Stimulated activated CD4-positive, alpha-beta T cell treated with anti-CD3 and anti-CD28 coated beads, Interleukin-12 subunit alpha, Interleukin-12 subunit beta, amount 100 ng/mL, for 24 hours (primary cell): ENCODE data around the gene SMAD7.

Source experiments
- DNase-seq, 2 experiments: peaks; one replicate each; pipeline ENCODE4 v3.0.0-alpha.2; 2020; ENCODE audit warnings: low read depth in 2 of 2

SMAD7 gene

GRCh38 chr18:48915626-48916425, 34.9 kb downstream of the SMAD7 start:
- DNase-seq: no peak

- no peak for DNase-seq
These were observed 36.0 kb downstream of the SMAD7 start for GRCh38 chr18:48914581-48915251.

- no peak for DNase-seq
These were observed 37.0 kb downstream of the SMAD7 start for GRCh38 chr18:48913775-48914174.

DNA sequence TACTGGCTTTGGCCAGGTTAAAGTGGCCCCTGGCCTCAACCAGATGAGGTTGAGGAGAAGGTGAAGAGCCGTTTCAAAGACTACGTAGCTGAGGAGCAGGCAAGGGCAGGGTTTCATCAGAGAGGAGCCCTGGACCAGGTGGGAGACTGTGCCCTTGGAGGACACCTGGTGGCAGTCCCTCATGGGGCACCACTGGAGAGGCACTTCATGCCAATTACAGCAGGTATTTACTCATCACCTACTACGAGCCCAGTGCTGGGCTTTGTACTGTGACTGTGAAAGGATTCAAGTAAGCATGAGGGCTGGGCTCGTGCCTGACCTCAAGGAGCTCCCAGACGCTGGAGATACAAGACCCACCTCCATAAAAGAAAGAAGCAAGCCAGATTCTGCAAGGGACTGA, 37.6 kb downstream of the SMAD7 start:
- no peak for DNase-seq

DNA sequence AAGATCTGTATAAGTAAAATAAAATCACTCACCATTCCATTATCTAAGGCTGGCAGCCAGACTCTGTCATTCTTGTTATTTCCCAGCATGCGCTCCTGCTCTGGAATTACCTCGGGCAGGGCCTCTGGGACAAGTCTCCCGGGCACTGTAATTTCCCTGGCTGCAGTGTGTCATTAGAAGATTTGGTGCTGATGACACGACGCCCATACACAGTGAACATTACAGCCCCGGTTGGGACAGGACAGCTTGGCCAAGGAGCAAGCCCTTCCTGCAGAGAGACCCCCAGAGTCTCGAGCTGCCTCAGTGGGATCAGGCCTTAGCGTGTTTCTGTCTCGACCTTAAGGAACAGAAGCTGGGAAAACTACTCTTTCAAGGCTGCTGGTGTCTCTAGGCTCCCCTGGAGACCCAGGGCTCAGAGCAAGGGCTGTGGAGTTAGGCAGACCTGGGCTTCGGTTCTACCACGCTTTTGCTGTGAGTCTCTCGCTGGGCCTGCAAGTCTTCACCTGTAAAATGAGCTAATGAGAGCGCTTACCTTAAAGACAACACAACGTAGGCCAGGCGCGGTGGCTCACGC, 39.7 kb downstream of the SMAD7 start:
- DNase-seq: no peak

DNA sequence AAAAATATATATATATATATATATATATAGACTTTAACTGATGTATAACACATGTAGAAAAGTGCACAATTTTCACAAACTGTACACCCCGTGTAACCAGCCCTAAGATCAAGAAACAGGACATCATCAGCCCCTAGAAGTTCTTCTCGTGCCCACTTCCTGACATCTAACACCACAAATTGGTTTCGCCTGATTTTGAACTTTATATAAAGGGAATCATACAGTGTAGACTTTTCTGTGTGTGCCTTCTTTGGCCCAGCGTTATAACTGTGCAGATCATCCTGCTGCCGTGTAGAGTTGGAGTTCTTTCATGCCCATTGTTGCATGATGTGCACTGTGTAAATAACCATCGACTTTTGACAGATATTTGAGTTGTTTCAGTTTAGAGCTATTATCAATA, 41.0 kb downstream of the SMAD7 start:
- no peak for DNase-seq

- DNase-seq: no peak
These were observed 41.8 kb downstream of the SMAD7 start for GRCh38 chr18:48908916-48909315.

DNA sequence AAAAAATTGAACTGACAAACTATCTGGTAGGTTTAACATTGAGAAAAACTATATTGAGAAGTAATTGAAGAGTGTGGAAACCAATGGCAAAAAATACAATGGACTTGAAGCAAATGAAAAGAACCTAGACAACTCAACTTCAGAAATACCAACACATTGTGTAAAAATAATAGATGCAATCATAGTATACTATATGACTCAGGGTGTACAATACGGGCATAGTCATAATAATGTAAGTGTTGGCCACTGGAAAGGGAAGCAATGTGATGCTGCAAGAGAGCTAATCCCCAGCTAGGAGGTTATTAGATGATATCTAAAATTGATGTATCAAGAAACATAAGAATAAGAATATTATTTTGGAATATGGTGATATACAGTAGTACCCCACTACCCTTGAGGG, 45.3 kb downstream of the SMAD7 start:
- DNase-seq: no peak

GRCh38 chr18:48904847-48905394, 45.8 kb downstream of the SMAD7 start:
- no peak for DNase-seq

DNA sequence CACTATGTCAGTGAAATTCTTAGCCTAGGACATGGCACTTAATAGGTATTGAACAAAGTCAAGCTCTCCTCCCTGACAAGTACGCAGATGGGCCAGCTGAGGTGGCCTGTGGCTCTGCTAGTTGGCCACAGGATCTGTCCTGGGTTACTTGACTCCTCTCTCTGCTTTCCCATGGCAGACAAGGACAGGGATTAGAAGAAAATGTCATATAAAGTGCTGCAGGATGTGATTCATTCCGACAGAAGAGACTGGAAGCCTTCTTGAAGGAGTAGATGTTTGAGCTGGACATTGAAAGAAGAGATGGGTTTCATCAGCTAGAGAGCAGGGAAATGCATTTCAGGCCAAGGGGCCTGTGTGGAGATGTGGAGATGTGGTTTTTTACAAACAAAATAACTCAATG, 46.7 kb downstream of the SMAD7 start:
- no peak for DNase-seq

- no peak for DNase-seq
These were observed 47.7 kb downstream of the SMAD7 start for GRCh38 chr18:48902856-48903601.

DNA sequence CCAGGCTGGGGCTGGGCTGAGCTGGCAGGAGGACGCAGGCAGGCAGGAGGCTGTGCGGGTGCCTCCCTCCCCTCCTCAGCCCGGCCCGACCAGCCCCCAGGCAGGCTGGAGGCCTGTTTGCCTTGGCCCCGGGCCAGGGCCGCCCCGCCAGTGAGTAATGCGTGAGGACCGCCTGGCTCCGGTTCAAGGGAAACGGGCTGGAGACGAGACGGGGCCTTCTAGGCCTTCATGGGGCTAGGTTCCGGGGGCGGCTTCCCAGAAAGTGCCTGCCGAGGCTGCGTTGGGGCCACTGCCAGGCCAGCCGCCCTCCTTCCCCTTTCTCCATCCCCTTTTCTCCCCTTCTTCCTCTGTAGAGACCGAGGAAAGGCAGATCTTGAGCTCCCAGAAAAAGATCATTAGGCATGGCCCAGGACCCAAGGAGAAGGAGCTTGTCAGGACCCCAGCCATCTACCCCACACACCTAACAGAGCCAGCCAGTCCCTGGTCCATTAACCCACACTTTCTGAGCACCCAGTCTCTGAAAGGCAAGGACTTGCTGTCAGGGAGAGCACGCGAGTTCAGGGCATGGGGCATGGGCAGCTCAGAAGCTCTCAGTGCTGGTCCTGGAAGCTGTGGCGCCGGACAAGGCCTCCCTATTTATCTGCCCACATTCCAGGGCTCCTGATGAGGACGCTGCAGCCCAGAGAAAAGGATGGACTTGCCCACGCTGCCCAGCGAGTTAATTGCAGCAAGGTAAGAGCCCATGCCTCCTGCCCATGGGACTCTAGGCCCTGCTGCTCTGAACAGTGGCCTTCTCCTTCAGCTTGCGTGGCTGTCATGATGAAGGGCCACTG, 48.5 kb downstream of the SMAD7 start:
- DNase-seq: no peak

GRCh38 chr18:48901145-48902022, 49.4 kb downstream of the SMAD7 start:
- DNase-seq: no peak

DNA sequence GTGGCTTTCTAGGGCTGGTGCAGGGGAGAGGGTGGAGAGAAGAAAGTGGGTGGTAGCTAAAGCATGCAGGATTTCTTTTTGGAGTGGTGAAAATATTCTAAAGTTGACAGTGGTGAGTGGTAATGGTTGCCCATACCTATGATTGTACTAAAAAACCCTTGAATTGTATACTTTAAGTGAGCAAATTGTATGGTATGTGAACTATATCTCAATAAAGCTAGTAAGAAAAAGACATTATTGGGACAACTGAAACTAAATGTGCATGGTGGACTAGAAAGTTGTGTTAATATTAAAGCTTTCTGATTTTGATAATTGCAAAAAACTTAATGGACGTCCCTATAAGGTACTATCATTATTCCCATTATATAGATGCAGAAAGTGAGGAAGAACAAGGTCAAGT, 50.3 kb downstream of the SMAD7 start:
- no peak for DNase-seq

GRCh38 chr18:48899558-48900174, 51.1 kb downstream of the SMAD7 start:
- DNase-seq: no peak

DNA sequence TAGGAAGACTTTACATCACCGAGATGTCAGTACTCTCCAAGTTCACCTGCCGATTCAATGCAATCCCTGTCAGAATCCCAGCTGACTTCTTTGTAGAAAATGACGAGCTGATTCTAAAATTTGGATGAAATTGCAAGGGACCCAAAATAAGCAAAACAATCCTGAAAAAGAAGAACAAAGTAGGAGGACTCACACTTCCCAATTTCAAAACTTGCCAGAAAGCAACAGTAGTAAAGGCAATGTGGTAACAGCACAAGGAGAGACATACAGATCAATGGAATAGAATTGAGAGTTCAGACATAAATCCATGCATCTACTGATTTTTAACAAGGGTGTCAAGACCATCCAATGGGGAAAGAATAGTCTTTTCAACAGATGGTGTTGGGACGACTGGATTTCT, 52.2 kb downstream of the SMAD7 start:
- no peak for DNase-seq

DNA sequence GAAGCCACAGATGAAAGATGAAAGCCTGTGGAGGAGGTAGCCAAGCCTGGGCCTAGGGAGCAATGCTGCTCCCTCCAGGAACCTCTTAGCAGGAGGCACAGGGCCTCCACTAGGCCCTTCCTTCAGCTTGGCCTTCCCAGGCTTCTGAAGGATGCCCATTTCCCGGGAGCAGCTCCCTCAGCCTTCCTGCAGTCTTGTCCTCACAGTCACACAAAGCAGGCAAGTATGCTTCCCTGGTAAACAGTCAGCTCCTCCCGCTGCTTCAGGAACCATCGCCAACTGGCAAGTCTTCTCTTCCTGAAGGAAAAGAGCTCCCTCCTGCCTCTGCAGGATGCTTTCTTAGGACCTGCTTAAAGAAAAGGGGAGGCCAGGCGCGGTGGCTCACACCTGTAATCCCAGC, 53.2 kb downstream of the SMAD7 start:
- DNase-seq: no peak

DNA sequence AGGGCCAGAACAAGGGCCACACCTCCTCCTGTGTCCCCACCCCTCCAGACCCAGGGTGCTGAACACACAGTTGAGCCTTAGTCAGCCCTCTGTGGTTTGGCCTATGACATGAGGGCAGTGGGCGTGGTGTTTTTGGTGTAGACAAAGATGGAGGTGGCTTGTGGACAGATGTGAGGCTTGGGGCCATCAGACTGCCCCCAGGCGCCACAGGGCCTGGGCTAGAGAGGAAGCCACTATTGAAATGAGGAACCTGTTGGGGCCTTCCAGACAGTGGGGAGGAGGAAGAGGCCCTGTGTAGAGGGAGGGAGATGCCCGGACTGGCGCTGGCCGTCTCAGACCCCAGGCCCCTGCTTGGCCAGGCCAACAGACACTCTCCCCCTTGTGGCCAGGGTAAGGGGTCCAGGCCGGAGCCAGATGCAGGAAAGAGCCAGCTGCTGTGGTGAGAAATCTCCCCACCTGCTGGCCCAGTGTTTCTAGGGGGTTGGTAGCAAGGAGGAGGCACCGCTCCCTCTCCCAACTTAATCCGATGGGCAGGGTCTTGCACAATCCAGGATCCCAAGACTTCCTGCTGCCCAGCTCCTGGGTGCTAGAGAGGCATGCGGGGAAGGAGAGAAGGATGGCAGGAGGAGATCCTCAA, 53.8 kb downstream of the SMAD7 start:
- DNase-seq: no peak

GRCh38 chr18:48896326-48896874, 54.4 kb downstream of the SMAD7 start:
- no peak for DNase-seq
